HEK293 (cell line): ENCODE data around the gene PDE4B.

Source experiments
- BCL11B ChIP-seq: fragments of 450-650 bp; formaldehyde crosslinking; IDR thresholded peaks from 2 replicates; pipeline ENCODE4 v1.5.1; 2016; ENCODE audit warnings: low read depth, missing biosample characterization, missing genetic modification characterization
- GFI1B ChIP-seq: fragments of 450-650 bp; formaldehyde crosslinking; IDR thresholded peaks from 2 replicates; pipeline ENCODE4 v1.5.1; 2016; ENCODE audit warnings: missing biosample characterization, missing genetic modification characterization
- GLI2 ChIP-seq: fragments of 450-650 bp; formaldehyde crosslinking; IDR thresholded peaks from 2 replicates; pipeline ENCODE4; 2017; ENCODE audit warnings: missing biosample characterization, missing genetic modification characterization, low read depth, borderline replicate concordance
- KLF7 ChIP-seq: fragments of 450-650 bp; formaldehyde crosslinking; IDR thresholded peaks from 2 replicates; pipeline ENCODE4 v1.5.1; 2016; ENCODE audit warnings: missing biosample characterization, missing genetic modification characterization, borderline replicate concordance
- SCRT2 ChIP-seq: fragments of 450-650 bp; formaldehyde crosslinking; IDR thresholded peaks from 2 replicates; pipeline ENCODE4 v1.5.1; 2016; ENCODE audit warnings: missing biosample characterization, missing genetic modification characterization
- YY2 ChIP-seq: fragments of 450-650 bp; formaldehyde crosslinking; IDR thresholded peaks from 2 replicates; pipeline ENCODE4 v1.5.1; 2016; ENCODE audit warnings: missing biosample characterization, missing genetic modification characterization
- ZBTB21 ChIP-seq: fragments of 450-650 bp; formaldehyde crosslinking; IDR thresholded peaks from 2 replicates; pipeline ENCODE4 v1.5.1; 2017; ENCODE audit warnings: missing biosample characterization, missing genetic modification characterization
- ZNF16 ChIP-seq: fragments of 450-650 bp; formaldehyde crosslinking; IDR thresholded peaks from 2 replicates; pipeline ENCODE4 v1.5.1; 2016; ENCODE audit warnings: low read depth, missing biosample characterization, missing genetic modification characterization
- ZNF169 ChIP-seq: fragments of 450-650 bp; formaldehyde crosslinking; IDR thresholded peaks from 2 replicates; pipeline ENCODE4 v1.5.1; 2016; ENCODE audit warnings: missing biosample characterization, missing genetic modification characterization
- ZNF19 ChIP-seq: fragments of 450-650 bp; formaldehyde crosslinking; IDR thresholded peaks from 2 replicates; pipeline ENCODE4; 2016; ENCODE audit warnings: missing biosample characterization, missing genetic modification characterization, low read depth
- ZNF214 ChIP-seq: fragments of 450-650 bp; formaldehyde crosslinking; IDR thresholded peaks from 2 replicates; pipeline ENCODE4 v1.5.1; 2017; ENCODE audit warnings: missing biosample characterization, mild to moderate bottlenecking, missing genetic modification characterization, borderline replicate concordance
- ZNF24 ChIP-seq: fragments of 450-650 bp; formaldehyde crosslinking; IDR thresholded peaks from 2 replicates; pipeline ENCODE4 v1.5.1; 2016; ENCODE audit warnings: missing biosample characterization, missing genetic modification characterization
- ZNF274 ChIP-seq, 2 experiments: fragments of 200-500 bp in 1 of 2; fragments of 450-650 bp in 1 of 2; sonication (Bioruptor generic) in 1 of 2; formaldehyde crosslinking in 1 of 2; IDR thresholded peaks; 2 replicates each; pipeline versions ENCODE4 v1.5.1 to v1.6.1; 2014 to 2016; ENCODE audit warnings: borderline replicate concordance in 1 of 2, inconsistent platforms in 1 of 2, low read length in 1 of 2, missing biosample characterization in 1 of 2, missing genetic modification characterization in 1 of 2
- ZNF341 ChIP-seq: fragments of 450-650 bp; formaldehyde crosslinking; IDR thresholded peaks from 2 replicates; pipeline ENCODE4; 2016; ENCODE audit warnings: low read depth, missing biosample characterization, missing genetic modification characterization
- ZNF37A ChIP-seq: fragments of 450-650 bp; IDR thresholded peaks from 2 replicates; pipeline ENCODE4 v1.5.1; 2018; ENCODE audit warnings: missing biosample characterization, missing genetic modification characterization
- ZNF433 ChIP-seq: fragments of 450-650 bp; formaldehyde crosslinking; IDR thresholded peaks from 2 replicates; pipeline ENCODE4 v1.5.1; 2016; ENCODE audit warnings: missing biosample characterization, missing genetic modification characterization, low read depth
- ZNF473 ChIP-seq: fragments of 450-650 bp; formaldehyde crosslinking; IDR thresholded peaks from 2 replicates; pipeline ENCODE4 v1.5.1; 2017; ENCODE audit warnings: missing biosample characterization, missing genetic modification characterization
- ZNF560 ChIP-seq: fragments of 450-650 bp; formaldehyde crosslinking; IDR thresholded peaks from 2 replicates; pipeline ENCODE4 v1.5.1; 2017; ENCODE audit warnings: missing biosample characterization, missing genetic modification characterization, borderline replicate concordance
- ZNF571 ChIP-seq: fragments of 450-650 bp; formaldehyde crosslinking; IDR thresholded peaks from 2 replicates; pipeline ENCODE4 v1.5.0; 2017; ENCODE audit warnings: missing biosample characterization, missing genetic modification characterization
- ZNF600 ChIP-seq: fragments of 450-650 bp; formaldehyde crosslinking; IDR thresholded peaks from 2 replicates; pipeline ENCODE4 v1.5.1; 2016; ENCODE audit warnings: missing biosample characterization, missing genetic modification characterization
- ZNF626 ChIP-seq: fragments of 450-650 bp; sonication (Bioruptor Pico); formaldehyde crosslinking; IDR thresholded peaks from 2 replicates; pipeline ENCODE4 v1.5.1; 2018; ENCODE audit warnings: missing biosample characterization, missing genetic modification characterization, inconsistent platforms
- ZNF664 ChIP-seq: fragments of 450-650 bp; formaldehyde crosslinking; IDR thresholded peaks from 2 replicates; pipeline ENCODE4 v1.5.1; 2016; ENCODE audit warnings: missing biosample characterization, missing genetic modification characterization
- ZNF830 ChIP-seq: fragments of 450-650 bp; IDR thresholded peaks from 2 replicates; pipeline ENCODE4 v1.5.0; 2018; ENCODE audit warnings: missing biosample characterization, missing genetic modification characterization, low read depth, mild to moderate bottlenecking, moderate library complexity
- TF ChIP-seq, protein P1 (sequence below): fragments of 450-650 bp; formaldehyde crosslinking; IDR thresholded peaks from 2 replicates; pipeline ENCODE4 v1.5.1; 2016; ENCODE audit warnings: missing biosample characterization, missing genetic modification characterization
- TF ChIP-seq, protein P2 (sequence below): fragments of 450-650 bp; formaldehyde crosslinking; IDR thresholded peaks from 2 replicates; pipeline ENCODE4 v1.5.1; 2017; ENCODE audit warnings: missing biosample characterization, missing genetic modification characterization
- TF ChIP-seq, protein P3 (sequence below): fragments of 450-650 bp; formaldehyde crosslinking; IDR thresholded peaks from 2 replicates; pipeline ENCODE4 v1.5.1; 2016; ENCODE audit warnings: missing biosample characterization, missing genetic modification characterization
- TF ChIP-seq, protein P4 (sequence below): fragments of 450-650 bp; formaldehyde crosslinking; IDR thresholded peaks from 2 replicates; pipeline ENCODE4; 2016; ENCODE audit warnings: missing biosample characterization, missing genetic modification characterization

The PDE4B gene

DNA sequence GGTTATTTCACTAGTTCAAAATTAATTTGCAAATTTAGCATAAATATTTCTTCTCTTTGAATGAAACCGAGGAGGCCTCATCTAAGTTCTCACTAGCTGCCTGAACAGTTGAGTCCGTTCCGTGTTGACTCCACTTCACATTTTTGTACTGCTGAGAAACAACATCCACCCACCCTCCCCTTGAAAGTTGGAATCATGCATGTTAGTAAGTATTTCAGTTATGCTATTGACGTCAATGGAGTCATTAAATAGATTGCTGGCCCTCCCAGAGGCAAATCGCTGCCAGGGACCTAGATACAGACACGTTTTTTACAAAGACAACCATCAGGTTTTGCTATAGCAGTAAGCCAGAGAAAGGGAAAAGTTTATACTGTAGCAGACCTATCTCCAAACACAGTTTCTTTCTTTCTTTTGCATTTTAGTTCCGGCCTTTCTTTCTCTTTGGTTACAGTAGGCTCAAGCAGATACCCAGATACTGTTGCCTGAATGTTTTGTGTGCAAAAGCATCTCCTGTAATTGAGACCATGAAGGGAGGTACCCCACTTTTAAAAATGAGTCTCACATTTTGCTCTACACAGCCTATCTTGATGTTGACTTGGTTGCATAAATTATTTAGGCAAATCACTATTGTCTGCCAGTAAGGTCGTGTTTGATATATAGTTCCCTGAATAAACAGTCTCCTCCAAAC is 478.7 kb downstream of the PDE4B start (continued):
- TF ChIP-seq ZNF560 (tag by site-specific recombination) (no peak), ZBTB21 (tag by site-specific recombination) (peak; percentile 95), ZNF16 (tag by site-specific recombination) (no peak), ZNF473 (no peak), SCRT2 (no peak), ZNF37A (tag by site-specific recombination) (no peak), GFI1B (peak; percentile 65; the same call in 1 of the 2 replicates), KLF7 (tag by site-specific recombination) (no peak; the same call in 1 of the 2 replicates), GLI2 (peak; percentile 61; the same call in 1 of the 2 replicates), ZNF19 (tag by site-specific recombination) (no peak), ZNF830 (tag by site-specific recombination) (no peak), ZNF24 (peak; percentile 79; the same call in 1 of the 2 replicates), BCL11B (no peak), ZNF214 (tag by site-specific recombination) (no peak), ZNF600 (tag by site-specific recombination) (peak; percentile 87), YY2 (tag by site-specific recombination) (no peak), ZNF433 (no peak), ZNF626 (no peak), ZNF274 (IDR thresholded peaks at IDR 0.05; ENCODE audit: low read length) (no peak), ZNF274 (tag by site-specific recombination; IDR thresholded peaks at IDR 0.05; ENCODE audit: borderline replicate concordance) (no peak), ZNF571 (tag by site-specific recombination) (no peak), ZNF341 (0 out of 2 replicates have a peak, but pooled peaks have one; percentile 18), ZNF664 (peak; percentile 29; the same call in 1 of the 2 replicates), ZNF169 (no peak)
- TF ChIP-seq, protein P1, sequence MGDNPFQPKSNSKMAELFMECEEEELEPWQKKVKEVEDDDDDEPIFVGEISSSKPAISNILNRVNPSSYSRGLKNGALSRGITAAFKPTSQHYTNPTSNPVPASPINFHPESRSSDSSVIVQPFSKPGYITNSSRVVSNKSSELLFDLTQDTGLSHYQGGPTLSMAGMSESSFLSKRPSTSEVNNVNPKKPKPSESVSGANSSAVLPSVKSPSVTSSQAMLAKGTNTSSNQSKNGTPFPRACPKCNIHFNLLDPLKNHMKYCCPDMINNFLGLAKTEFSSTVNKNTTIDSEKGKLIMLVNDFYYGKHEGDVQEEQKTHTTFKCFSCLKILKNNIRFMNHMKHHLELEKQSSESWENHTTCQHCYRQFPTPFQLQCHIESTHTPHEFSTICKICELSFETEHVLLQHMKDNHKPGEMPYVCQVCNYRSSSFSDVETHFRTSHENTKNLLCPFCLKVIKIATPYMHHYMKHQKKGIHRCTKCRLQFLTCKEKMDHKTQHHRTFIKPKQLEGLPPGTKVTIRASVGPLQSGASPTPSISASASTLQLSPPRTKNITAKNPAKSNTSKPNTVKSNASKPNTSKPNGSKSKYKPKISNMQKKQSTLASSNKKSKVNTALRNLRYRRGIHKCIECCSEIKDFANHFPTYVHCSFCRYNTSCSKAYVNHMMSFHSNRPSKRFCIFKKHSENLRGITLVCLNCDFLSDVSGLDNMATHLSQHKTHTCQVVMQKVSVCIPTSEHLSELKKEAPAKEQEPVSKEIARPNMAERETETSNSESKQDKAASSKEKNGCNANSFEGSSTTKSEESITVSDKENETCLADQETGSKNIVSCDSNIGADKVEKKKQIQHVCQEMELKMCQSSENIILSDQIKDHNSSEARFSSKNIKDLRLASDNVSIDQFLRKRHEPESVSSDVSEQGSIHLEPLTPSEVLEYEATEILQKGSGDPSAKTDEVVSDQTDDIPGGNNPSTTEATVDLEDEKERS (tag by site-specific recombination) = peak; percentile 30; the same call in 1 of the 2 replicates
- TF ChIP-seq, protein P2, sequence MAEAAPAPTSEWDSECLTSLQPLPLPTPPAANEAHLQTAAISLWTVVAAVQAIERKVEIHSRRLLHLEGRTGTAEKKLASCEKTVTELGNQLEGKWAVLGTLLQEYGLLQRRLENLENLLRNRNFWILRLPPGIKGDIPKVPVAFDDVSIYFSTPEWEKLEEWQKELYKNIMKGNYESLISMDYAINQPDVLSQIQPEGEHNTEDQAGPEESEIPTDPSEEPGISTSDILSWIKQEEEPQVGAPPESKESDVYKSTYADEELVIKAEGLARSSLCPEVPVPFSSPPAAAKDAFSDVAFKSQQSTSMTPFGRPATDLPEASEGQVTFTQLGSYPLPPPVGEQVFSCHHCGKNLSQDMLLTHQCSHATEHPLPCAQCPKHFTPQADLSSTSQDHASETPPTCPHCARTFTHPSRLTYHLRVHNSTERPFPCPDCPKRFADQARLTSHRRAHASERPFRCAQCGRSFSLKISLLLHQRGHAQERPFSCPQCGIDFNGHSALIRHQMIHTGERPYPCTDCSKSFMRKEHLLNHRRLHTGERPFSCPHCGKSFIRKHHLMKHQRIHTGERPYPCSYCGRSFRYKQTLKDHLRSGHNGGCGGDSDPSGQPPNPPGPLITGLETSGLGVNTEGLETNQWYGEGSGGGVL (tag by site-specific recombination) = no peak
- TF ChIP-seq, protein P3, sequence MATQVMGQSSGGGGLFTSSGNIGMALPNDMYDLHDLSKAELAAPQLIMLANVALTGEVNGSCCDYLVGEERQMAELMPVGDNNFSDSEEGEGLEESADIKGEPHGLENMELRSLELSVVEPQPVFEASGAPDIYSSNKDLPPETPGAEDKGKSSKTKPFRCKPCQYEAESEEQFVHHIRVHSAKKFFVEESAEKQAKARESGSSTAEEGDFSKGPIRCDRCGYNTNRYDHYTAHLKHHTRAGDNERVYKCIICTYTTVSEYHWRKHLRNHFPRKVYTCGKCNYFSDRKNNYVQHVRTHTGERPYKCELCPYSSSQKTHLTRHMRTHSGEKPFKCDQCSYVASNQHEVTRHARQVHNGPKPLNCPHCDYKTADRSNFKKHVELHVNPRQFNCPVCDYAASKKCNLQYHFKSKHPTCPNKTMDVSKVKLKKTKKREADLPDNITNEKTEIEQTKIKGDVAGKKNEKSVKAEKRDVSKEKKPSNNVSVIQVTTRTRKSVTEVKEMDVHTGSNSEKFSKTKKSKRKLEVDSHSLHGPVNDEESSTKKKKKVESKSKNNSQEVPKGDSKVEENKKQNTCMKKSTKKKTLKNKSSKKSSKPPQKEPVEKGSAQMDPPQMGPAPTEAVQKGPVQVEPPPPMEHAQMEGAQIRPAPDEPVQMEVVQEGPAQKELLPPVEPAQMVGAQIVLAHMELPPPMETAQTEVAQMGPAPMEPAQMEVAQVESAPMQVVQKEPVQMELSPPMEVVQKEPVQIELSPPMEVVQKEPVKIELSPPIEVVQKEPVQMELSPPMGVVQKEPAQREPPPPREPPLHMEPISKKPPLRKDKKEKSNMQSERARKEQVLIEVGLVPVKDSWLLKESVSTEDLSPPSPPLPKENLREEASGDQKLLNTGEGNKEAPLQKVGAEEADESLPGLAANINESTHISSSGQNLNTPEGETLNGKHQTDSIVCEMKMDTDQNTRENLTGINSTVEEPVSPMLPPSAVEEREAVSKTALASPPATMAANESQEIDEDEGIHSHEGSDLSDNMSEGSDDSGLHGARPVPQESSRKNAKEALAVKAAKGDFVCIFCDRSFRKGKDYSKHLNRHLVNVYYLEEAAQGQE (tag by site-specific recombination) = no peak
- TF ChIP-seq, protein P4, sequence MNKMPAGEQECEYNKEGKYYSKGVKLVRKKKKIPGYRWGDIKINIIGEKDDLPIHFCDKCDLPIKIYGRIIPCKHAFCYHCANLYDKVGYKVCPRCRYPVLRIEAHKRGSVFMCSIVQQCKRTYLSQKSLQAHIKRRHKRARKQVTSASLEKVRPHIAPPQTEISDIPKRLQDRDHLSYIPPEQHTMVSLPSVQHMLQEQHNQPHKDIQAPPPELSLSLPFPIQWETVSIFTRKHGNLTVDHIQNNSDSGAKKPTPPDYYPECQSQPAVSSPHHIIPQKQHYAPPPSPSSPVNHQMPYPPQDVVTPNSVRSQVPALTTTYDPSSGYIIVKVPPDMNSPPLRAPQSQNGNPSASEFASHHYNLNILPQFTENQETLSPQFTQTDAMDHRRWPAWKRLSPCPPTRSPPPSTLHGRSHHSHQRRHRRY (tag by site-specific recombination) = no peak
